ENCODE results near the gene GID4. TPM values are rescaled to one million over a fixed set of nuclear protein-coding genes. Genes with fewer than 3 reads are reported as not detected.

GID4 gene
- total RNA-seq, 3 donors from 2014 or later: 5.8 to 24.4 (median 5.8) TPM

GRCh38 chr17:18017958-18018357 is 21.2 kb upstream of the GID4 start:
- Histone ChIP-seq H3K4me3 (no peak overlapping the region), H3K9me3 (no peaks in the 10 kb centered on the region), H3K36me3 (ENCODE audit: low read depth) (no peaks in the 10 kb centered on the region), H3K4me1 (ENCODE audit: low read depth) (no peaks in the 10 kb centered on the region)
- ATAC-seq (no peak), DNase-seq (no peak)
- TF ChIP-seq CTCF (IDR thresholded peaks at IDR 0.05): no peak
- intact Hi-C loops (cut with DNase I, micrococcal nuclease): no loop called here

- Histone ChIP-seq H3K4me3 (no peak overlapping the region), H3K4me1 (ENCODE audit: low read depth) (no peaks in the 10 kb centered on the region), H3K36me3 (ENCODE audit: low read depth) (no peaks in the 10 kb centered on the region), H3K9me3 (no peaks in the 10 kb centered on the region)
- ATAC-seq: no peak
- no peak for DNase-seq
- intact Hi-C loops (cut with DNase I, micrococcal nuclease): no loop called here
- no peak for TF ChIP-seq CTCF (IDR thresholded peaks at IDR 0.05)
Measured at GRCh38 chr17:18018411-18018921, 20.7 kb upstream of the GID4 start.

GRCh38 chr17:18019838-18020154 is 19.4 kb upstream of the GID4 start:
- Histone ChIP-seq H3K4me1 (ENCODE audit: low read depth) (no peaks in the 10 kb centered on the region), H3K36me3 (ENCODE audit: low read depth) (no peaks in the 10 kb centered on the region), H3K4me3 (no peak overlapping the region), H3K9me3 (no peaks in the 10 kb centered on the region)
- TF ChIP-seq CTCF (IDR thresholded peaks at IDR 0.05): no peak
- ATAC-seq (no peak), DNase-seq (no peak)
- intact Hi-C loops (cut with DNase I, micrococcal nuclease): loop anchor here in 1 of 2 donors (10.0 kb wide), 1 partner anchor 135 kb away; no protein-coding TSS in a partner anchor

GRCh38 chr17:18020971-18021370 is 18.2 kb upstream of the GID4 start:
- H3K4me3 ChIP-seq: no peak overlapping the region
- H3K4me1 ChIP-seq (ENCODE audit: low read depth): no peaks in the 10 kb centered on the region
- ATAC-seq: no peak
- no peak for TF ChIP-seq CTCF (IDR thresholded peaks at IDR 0.05)
- DNase-seq: no peak
- H3K36me3 ChIP-seq (ENCODE audit: low read depth): no peaks in the 10 kb centered on the region
- H3K9me3 ChIP-seq: no peaks in the 10 kb centered on the region
- intact Hi-C loops (cut with DNase I, micrococcal nuclease): loop anchor here in 1 of 2 donors (10.0 kb wide), 1 partner anchor 136 kb away; no protein-coding TSS in a partner anchor

GRCh38 chr17:18021372-18021771 is 17.8 kb upstream of the GID4 start:
- no peak for ATAC-seq
- intact Hi-C loops (cut with DNase I, micrococcal nuclease): loop anchor here in 1 of 2 donors (10.0 kb wide), 1 partner anchor 137 kb away; no protein-coding TSS in a partner anchor
- no peak for DNase-seq
- H3K4me3 ChIP-seq: no peak overlapping the region
- H3K36me3 ChIP-seq (ENCODE audit: low read depth): no peaks in the 10 kb centered on the region
- TF ChIP-seq CTCF (IDR thresholded peaks at IDR 0.05): no peak
- H3K4me1 ChIP-seq (ENCODE audit: low read depth): no peaks in the 10 kb centered on the region
- H3K9me3 ChIP-seq: no peaks in the 10 kb centered on the region

All from mucosa of descending colon (tissue), 3 donors.